GM19438 (cell line): ENCODE results near the gene WNT4.
"Not testable (repeated sequence)": the region's sequence is repeated elsewhere in the genome, so short reads cannot be mapped to it uniquely, and the experiment has no call there.

ENCODE experiments used
- ATAC-seq: cut with Tn5 transposase; IDR thresholded peaks from one replicate; pipeline ENCODE4 v1.9.1; 2021; ENCODE audit warnings: low read depth; ENCODE audit not compliant: unreplicated experiment

WNT4 gene

DNA sequence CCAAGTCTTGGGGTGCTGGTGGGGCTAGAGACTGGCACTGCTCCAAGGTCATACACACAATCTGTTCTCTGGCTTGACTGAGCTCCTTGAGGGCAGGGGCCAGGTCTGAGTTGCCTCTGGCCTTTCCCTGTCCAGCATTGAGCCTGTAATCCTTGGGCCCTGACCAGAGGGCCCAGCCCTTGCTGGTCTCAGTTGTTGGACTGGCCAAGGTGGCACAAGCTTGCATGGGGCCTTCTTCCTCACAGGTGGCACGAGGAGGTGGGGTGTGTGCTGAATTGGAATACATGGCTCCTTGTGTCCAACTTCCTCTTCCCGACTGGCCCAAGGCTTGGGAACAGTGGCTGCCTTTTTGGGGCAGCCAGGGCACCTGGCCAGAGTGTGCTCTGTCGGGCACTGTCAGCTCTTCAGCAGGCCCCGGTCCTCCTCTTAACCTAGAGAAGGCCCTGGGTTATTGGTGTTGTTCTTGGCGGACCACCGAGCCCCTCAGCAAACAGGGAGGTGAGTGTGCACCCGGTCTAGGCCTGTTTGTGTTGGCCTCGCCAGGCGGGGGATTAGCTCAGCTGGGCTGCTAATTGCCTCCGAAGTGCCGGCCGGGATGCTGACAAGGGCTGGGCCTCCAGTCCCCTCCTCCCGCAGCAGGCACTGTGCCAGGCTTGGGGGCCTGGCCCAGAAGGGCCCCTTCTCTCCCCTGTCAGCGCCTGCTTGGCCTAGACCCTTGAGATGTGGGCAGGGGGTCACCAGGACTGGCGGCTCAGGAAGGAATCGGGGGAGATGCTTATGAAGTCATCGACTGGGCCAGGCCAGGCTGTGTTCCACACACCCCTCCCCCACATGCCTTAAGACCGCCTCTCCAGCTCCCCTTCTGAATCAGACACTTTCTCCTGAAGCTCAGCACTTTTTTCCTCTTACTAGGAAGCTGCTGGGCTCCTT, 28.5 kb downstream of the WNT4 start:
- ATAC-seq: no peak

DNA sequence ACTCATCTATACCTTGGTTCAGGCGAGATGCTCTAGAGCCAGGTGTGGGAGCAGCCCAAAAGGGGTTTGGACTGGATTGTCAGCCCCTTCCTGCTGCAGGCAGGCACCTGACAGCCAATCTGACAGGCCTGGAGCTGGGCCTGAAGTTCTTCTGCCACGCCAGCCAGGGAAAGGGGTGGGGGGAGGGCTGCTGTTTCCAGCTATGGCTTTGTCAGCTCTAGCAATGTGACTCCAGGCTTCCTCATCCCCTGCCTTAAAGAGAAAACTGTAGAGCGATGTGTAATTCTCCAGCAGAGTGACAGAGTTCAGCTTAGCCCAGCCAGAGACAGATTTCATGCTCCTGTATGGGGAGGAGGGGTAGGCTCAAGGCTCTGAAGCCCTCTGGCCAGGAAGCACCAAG, 30.3 kb downstream of the WNT4 start:
- ATAC-seq: no peak

DNA sequence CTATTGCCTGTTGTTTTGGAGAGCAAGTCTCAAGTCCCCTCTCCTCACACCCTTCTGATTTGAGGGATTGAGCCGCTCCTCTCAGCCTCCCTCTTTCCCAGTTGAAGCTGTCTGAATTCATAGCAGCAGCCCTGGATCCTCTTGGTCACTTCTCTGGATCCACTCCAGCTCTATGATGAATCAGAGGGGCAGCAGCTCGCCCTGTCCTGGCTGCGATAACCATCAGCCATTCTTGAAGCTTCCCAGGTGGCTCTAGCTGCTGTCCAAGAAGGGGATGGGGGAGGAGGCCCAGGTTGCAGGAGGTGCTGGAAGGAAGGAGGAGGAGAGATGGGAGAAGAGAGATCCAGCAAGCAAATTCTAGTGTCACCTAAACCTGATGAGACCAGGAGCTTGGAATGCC, 31.3 kb downstream of the WNT4 start:
- no peak for ATAC-seq

DNA sequence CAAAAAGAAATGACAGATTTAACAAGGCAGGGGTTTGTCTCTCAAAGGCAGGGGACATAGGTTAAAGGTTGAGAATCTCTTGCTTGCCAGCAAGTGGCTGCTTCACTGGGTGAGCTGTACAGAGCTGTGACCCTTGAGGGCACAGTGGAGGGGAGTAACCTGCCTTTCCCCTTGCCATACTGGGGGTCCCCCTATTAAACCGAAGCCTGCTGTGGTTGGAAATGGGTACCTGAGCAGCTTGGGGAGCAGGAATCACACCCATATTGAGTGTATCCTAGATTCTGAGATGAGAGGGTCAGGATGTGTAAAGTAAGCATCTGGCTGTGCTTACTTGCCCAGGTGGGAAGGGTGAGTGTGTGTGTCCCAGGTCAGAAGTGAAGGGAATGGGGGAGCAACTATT, 31.8 kb downstream of the WNT4 start:
- no peak for ATAC-seq

DNA sequence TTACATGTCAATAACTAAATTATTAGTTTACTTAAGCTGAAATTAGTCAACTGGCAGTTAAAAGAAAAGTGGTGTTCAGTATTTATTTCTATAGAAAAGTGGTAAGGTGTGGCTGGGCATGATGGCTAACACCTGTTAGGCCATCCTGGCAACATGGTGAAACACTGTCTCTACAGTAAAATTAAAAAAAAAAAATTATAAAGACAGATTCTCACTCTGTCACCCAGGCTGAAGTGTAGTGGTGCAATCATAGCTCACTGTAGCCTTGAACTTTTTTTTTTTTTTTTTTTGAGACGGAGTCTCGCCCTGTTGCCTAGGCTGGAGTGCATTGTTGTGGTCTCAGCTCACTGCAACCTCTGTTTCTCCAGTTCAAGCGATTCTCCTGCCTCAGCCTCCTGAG, 32.9 kb downstream of the WNT4 start:
- no peak for ATAC-seq

DNA sequence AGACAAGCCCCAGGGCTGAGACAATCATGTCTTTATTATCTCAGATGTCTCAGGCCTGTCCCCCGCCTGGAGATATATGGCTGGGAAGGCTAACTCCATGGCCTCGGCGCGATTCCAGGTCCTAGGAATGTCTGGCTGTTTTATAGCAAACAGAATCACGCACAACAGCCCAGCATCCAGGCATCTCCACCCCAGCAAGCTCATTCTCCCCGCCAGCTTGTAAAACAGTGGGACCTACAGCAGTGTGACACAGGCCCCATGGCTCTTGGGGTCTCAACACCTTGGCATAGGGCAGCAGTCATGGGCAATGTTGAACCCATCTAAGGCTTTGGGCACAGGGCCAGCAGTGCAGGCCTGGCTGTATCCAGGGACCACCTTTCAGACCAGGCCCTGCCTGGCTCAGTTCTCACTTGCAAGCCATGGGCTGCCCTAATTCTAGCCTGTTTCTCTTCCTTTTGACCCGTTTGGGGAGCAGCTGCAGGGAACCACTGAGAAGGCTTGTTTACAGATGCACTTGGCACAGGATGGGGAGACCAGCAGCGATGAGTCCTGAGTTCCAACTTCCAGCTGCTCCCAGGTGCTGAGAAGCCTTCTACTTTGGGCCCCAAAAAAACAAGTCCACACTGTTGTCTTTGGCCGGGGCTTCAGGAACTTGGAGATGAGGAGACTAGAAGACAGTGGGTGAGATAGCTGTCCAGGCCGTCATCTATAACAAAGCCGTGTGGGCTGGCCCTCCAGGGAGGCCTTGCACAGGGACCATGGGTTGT, 34.4 kb downstream of the WNT4 start:
- no peak for ATAC-seq

DNA sequence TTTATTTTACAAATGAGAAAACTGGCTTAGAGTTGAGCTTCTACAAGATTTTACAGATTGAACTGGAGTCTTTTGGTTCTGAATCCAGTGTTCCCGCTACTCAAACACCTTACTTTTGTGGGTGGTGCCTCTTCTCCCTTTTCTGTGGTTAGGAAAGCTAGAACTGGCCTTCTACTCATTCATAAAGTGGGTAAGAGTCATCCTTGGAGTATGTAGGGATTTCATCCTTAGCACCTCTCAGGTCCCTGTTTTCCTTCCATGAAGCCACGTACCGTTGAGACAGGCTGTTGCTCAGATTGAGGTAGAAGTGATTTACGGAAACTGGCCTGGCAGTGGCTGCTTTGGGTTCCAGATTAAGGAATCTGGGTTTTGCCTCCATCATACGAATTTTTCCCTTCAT, 35.8 kb downstream of the WNT4 start:
- ATAC-seq: no peak

DNA sequence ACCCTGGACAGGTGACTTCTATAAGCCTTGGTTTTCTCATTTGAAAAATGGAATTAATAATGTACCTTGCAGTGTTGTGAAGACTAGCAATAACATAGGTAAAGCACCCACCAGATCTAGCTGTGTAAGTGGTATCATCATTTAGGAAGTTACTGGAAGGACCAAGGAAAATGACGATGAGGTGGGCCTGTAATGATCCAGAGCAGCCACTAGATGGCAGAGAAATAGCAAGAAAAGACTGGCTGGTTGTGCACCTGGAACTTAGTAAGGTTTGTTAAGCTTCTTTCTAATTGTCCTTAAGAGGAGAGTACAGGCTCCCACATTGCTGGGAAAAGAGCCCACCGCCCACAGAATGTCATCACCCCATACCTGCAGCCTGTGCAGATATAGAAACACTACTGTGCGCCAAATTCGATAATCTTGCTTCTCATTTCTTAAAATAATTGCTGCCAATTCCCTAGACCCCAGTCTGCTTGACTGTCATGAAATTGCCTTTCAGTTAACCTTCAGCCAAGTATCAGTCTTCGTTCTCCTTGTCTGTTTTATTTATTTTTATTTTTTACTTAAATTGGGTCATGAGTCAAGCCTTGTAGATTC, 37.2 kb downstream of the WNT4 start:
- no peak for ATAC-seq

DNA sequence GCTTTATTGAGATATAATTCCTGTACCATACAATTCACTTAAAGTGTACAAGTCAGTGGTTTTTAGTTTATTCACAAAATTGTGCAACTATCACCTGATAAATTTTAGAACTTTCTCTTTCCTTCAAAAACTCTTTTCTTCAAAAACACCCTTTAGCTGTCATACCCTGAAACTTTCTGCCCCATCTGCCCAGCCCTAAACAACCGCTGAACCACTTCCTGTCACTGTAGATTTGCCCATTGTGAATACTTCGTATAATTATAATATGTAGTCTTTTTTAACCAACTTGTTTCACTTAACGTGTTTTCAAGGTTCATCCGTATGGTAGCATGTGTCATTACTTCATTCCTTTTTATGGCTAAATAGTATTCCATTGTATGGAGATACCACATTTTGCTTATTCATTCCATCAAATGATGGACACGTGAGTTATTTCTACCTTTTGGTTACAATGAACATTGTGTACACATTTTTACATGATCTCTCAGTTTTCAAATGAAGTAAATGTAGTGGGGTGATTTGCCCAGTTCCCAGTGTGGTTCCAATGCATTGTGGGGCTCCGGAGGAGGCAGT, 37.9 kb downstream of the WNT4 start:
- no peak for ATAC-seq

DNA sequence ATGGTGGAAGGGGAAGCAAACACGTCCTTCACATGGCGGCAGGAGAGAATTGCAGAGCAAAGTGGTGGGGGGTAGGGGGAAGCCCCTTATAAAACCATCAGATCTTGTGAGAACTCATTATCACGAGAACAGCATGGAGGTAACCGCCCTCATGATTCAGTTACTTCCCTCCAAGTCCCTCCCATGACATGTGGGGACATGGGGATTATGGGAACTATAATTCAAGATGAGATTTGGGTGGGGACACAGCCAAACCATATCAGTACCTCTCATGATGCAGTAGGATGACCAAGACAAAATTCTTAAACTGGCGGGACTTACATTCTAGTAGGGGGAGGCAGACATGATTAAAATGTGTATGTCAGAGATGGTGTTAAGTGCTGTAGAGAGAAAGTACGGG, 38.8 kb downstream of the WNT4 start:
- no peak for ATAC-seq

DNA sequence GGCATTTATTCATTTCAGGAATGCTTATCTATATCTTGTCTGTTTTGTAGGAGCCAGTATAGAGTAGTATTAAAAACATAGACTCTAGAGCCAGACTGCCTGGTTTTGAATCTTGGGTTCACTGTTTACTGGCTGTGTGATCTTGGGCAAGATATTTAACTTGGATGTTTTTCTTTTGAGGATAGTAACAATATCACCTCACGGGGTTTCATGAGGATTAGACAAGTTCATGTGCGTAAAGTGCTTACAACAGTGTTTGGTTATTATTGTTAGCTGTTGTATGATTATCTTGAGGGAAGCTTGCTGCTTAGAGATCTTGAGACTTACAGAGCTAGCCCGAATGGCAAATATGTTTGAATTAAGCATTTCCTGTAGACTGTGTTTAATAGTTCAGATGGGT, 40.2 kb downstream of the WNT4 start:
- ATAC-seq: no peak

DNA sequence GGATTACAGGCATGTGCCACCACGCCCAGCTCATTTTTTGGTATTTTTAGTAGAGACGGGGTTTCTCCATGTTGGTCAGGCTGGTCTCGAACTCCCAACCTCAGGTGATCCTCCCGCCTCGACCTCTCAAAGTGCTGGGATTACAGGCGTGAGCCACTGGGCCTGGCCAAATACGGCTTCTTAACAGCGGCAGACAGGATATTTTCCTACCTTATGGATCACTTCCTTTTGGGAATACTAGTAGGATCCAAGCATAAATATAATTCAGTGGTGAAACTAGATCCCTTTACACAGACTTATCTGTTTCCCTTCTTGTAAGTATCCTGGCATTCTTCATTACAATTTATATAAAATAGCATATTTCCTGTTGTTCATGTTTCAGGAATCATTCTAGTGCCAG, 40.9 kb downstream of the WNT4 start:
- ATAC-seq: no peak

DNA sequence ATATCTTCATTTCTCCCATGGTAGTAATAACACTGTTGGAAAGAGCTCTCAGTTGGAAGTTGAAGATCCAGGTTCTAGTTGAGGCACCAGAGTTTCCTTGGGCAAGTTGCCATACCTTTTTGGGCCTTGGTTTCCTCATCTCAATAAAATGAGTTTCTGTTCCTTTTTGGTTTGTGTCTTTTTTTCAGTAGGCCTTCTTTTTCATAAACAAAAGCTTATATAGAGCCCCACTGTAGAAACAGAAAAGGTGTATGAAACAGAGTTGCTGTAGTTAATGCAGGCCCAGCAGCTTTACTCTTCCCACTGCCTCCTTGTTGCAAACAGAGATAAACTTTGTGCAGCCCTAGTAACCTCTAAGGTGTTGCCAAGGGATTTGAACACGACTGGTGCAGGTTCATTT, 41.7 kb downstream of the WNT4 start:
- no peak for ATAC-seq

DNA sequence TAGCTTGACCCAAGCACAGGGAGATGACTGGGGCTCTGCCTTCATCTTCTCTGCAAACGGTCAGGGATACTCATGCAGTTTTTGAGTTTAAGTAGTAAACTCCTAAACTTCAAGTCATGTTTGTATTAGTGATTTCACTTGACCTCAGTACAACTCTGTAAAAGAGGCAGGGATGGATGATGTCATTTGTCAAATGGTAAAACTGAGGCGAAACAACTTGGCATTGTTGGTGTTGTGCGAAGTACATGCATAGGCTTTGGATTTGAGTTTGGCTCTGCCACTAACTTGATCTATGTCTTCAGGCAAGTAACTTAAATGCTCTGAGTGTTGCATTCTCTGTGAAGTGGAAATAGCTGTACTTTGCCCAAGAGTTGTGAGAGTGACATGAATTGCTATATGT, 42.7 kb downstream of the WNT4 start:
- ATAC-seq: no peak

DNA sequence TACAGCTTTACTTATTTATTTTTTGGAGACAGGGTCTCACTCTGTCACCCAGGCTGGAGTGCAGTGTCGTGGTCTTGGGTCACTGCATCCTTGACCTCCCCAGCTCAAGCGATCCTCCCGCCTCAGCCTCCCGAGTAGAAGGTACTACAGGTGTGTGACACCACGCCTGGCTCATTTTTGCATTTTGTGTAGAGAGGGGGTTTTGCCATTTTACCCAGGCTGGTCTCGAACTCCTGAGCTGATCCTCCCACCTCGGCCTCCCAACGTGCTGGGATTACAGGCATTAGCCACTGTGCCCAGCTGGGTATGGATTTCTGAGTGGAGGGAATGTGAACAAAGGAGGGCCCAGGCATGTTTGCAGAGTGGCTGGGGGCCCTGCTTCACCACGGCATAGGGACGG, 44.1 kb downstream of the WNT4 start:
- ATAC-seq: no peak

DNA sequence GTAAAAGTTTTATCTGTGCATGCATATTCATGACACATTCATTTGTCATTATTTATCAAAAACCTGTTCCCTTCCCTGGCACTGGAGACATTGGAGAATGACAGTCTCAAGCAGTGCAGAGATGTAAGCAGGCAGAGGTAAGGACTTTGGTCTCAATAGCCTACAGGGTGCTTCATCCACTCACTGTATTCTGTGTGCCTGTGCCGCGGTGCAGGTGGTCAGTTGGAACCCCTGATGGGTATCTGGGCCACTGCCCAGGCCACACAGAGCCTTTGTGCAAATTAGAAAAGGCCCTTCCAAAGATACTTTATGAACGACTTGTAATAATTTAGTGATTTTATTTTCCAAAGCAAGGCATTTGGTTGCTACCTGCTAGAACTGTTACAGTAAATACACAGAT, 46.4 kb downstream of the WNT4 start:
- ATAC-seq: no peak

DNA sequence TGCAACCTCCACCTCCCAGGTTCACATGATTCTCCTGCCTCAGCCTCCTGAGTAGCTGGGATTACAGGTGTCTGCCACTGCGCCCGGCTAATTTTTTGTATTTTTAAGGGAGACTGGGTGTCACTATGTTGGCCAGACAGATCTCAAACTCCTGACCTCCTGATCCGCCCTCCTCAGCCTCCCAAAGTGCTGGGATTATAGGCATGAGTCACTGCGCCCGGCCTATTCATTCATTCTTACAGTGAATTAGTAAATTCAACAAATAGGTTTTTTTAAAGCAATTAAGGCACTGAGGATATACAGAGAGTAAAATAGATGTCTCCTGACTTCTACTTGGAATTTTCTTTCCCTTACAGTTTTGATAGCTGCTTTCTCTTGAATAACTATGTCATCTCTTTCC, 46.9 kb downstream of the WNT4 start:
- ATAC-seq: no peak

DNA sequence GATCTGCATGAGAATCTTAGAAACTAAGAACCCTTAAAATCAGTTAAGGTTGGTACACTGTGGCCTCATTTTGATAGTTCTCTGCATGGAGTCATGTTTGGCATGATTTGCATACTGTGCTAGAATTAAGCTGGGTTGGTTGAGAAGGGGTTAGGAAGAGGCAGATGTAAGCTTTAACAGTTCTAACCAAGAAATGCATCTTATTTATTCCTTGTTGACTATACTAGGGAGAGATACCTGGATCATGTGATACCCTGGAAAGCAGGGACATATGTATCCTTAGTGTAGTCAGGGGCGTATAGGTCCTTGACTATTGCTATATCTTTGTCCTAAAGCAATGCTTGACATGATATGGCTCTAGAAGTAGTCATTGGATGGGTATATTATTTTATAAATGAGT, 49.4 kb downstream of the WNT4 start:
- ATAC-seq: no peak

DNA sequence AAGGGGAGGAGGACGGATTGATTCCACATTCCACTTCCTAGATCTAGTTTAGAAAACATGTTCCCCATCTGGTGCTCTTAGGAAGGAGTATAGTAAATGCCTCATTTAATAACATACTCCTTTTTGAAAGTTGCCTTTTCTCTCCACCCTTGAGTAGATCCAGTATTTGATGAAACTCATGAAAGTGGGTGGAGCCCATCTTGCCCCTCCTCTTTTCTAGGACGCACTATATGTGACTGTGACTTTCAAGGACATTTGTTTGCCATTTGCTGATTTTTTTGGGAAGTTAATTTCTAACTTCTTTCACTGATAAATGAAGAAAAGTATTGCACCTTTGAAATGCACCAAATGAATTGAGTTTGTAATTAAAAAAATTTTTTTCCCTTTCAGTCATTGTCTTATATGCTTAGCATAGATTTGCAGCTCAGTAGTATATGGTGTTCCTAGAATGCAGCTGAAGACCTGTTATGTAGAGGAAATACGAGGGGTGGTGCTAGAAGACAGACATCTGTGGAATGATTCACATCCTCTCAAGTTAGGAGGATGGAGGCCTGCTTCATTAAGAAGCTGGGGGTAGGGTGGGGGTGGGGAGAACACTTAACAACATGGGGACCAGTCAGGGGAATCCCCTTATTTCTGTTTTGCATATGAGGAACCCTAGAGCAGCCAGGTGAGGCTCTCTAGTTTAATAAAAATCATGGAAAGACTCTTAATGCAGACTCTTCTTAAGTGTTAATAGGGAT, 50.7 kb downstream of the WNT4 start:
- not testable (repeated sequence) for ATAC-seq

DNA sequence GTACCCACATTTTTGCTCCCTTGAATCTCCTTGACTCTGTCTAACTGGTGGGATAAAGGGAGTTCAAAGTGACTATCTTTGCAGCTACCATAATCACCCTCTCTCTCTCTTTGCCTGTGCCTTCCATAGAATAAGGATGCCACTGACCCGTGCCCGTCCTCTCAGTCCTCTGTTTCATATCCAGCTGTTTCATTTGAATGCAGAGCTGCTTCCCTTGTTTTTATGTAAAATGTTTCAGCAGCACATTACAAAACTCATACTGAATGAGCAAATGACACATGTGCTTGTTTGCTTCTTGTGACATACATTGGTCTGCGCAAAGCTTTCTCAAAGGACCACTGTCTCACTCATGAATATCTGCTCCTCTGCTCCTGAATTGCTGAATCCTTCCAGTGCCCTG, 52.0 kb downstream of the WNT4 start:
- no peak for ATAC-seq

DNA sequence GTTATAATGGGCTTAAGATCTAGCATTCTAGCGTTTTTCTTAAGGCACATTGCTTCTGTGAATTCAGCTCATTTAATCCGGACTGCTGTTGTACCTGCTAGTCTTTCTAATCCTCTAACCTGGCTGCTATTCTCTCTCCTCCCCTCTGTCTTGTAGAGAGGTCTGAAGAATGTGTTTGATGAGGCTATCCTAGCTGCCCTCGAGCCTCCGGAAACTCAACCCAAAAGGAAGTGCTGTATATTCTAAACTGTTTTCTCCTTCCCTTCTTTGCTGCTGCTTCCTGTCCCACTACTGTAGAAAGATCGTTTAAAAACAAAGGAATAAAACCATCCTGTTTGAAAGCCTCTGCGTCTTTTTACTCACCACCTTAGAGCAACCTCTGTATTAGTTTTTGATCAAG, 53.1 kb downstream of the WNT4 start:
- no peak for ATAC-seq
